HEK293 (cell line): Measurements from ENCODE around the gene HMCN1.

ENCODE experiments used
- CTCF ChIA-PET: fragments of 350-600 bp; formaldehyde crosslinking; extraction: SDS; loops from one replicate; lab custom pipeline; 2021; ENCODE audit warnings: antibody characterized with exemption; lab: Yijun Ruan, JAX
- POLR2A ChIA-PET: fragments of 300-600 bp; formaldehyde crosslinking; extraction: SDS; loops from one replicate; lab custom pipeline; 2020; ENCODE audit warnings: antibody characterized with exemption, inconsistent platforms; lab: Yijun Ruan, JAX
- H3K27ac ChIP-seq: fragments of 200-500 bp; sonication (Bioruptor generic); 2 replicates; pipeline ENCODE4 v1.5.1; 2014; ENCODE audit warnings: low read depth, low read length, control low read depth, inconsistent platforms; ENCODE audit errors: extremely low read depth
- H3K36me3 ChIP-seq, 2 experiments: fragments of 200-500 bp in 1 of 2; sonication (Bioruptor generic) in 1 of 2; 1 replicate in 1 of 2; 2 replicates in 1 of 2; pipeline ENCODE4 v1.5.1; 2014 to 2017; ENCODE audit warnings: inconsistent platforms in 2 of 2, low read length in 2 of 2; ENCODE audit not compliant: control insufficient read depth in 2 of 2, insufficient read depth in 1 of 2
- H3K4me1 ChIP-seq: fragments of 200-500 bp; sonication (Bioruptor generic); 2 replicates; pipeline ENCODE4 v1.5.1; 2014; ENCODE audit warnings: mild to moderate bottlenecking, low read length, inconsistent platforms; ENCODE audit not compliant: control insufficient read depth, insufficient read depth
- H3K4me3 ChIP-seq: 2 replicates; pipeline ENCODE4 v1.5.1; 2011; ENCODE audit warnings: low read depth, mild to moderate bottlenecking, control low read depth, low read length, moderate library complexity
- H3K9me3 ChIP-seq: fragments of 200-500 bp; sonication (Bioruptor generic); 2 replicates; pipeline ENCODE4 v1.5.1; 2014; ENCODE audit warnings: low read depth, low read length, inconsistent platforms; ENCODE audit not compliant: control insufficient read depth, insufficient read depth
- EGR2 ChIP-seq: fragments of 450-650 bp; formaldehyde crosslinking; IDR thresholded peaks from 2 replicates; pipeline ENCODE4 v1.5.1; 2016; ENCODE audit warnings: low read depth, missing biosample characterization, missing genetic modification characterization
- MYNN ChIP-seq: fragments of 450-650 bp; formaldehyde crosslinking; IDR thresholded peaks from 2 replicates; pipeline ENCODE4 v1.5.1; 2016; ENCODE audit warnings: missing biosample characterization, missing genetic modification characterization, borderline replicate concordance
- PRDM1 ChIP-seq: fragments of 450-650 bp; formaldehyde crosslinking; IDR thresholded peaks from 2 replicates; pipeline ENCODE4; 2016; ENCODE audit warnings: missing biosample characterization, missing genetic modification characterization
- SP3 ChIP-seq: fragments of 450-650 bp; formaldehyde crosslinking; IDR thresholded peaks from 2 replicates; pipeline ENCODE4 v1.5.1; 2016; ENCODE audit warnings: missing biosample characterization, missing genetic modification characterization
- TCF7L2 ChIP-seq: IDR thresholded peaks from 2 replicates; pipeline ENCODE4 v1.6.1; 2011; ENCODE audit warnings: low read depth, mild to moderate bottlenecking, inconsistent platforms, low read length, moderate library complexity, borderline replicate concordance
- ZBTB48 ChIP-seq: fragments of 450-650 bp; formaldehyde crosslinking; IDR thresholded peaks from 2 replicates; pipeline ENCODE4 v1.5.1; 2016; ENCODE audit warnings: missing biosample characterization, missing genetic modification characterization
- ZFP3 ChIP-seq: fragments of 450-650 bp; formaldehyde crosslinking; IDR thresholded peaks from 2 replicates; pipeline ENCODE4 v1.5.1; 2016; ENCODE audit warnings: low read depth, missing biosample characterization, missing genetic modification characterization
- ZNF138 ChIP-seq: fragments of 450-650 bp; formaldehyde crosslinking; IDR thresholded peaks from 2 replicates; pipeline ENCODE4 v1.5.1; 2016; ENCODE audit warnings: missing biosample characterization, missing genetic modification characterization, borderline replicate concordance
- ZNF248 ChIP-seq: fragments of 450-650 bp; formaldehyde crosslinking; IDR thresholded peaks from 2 replicates; pipeline ENCODE4 v1.5.1; 2017; ENCODE audit warnings: missing biosample characterization, missing genetic modification characterization
- ZNF311 ChIP-seq: fragments of 450-650 bp; formaldehyde crosslinking; IDR thresholded peaks from 2 replicates; pipeline ENCODE4 v1.5.1; 2017; ENCODE audit warnings: missing biosample characterization, missing genetic modification characterization, borderline replicate concordance
- ZNF394 ChIP-seq: fragments of 450-650 bp; formaldehyde crosslinking; IDR thresholded peaks from 2 replicates; pipeline ENCODE4 v1.5.1; 2016; ENCODE audit warnings: missing biosample characterization, missing genetic modification characterization, mild to moderate bottlenecking, moderate library complexity, borderline replicate concordance
- ZNF404 ChIP-seq: fragments of 450-650 bp; formaldehyde crosslinking; IDR thresholded peaks from 2 replicates; pipeline ENCODE4 v1.5.1; 2017; ENCODE audit warnings: missing biosample characterization, missing genetic modification characterization
- ZNF530 ChIP-seq: fragments of 450-650 bp; formaldehyde crosslinking; IDR thresholded peaks from 2 replicates; pipeline ENCODE4 v1.5.1; 2016; ENCODE audit warnings: low read depth, missing biosample characterization, missing genetic modification characterization
- ZNF548 ChIP-seq: fragments of 450-650 bp; formaldehyde crosslinking; IDR thresholded peaks from 2 replicates; pipeline ENCODE4 v1.5.1; 2016; ENCODE audit warnings: missing biosample characterization, missing genetic modification characterization
- ZNF549 ChIP-seq: fragments of 450-650 bp; IDR thresholded peaks from 2 replicates; pipeline ENCODE4 v1.5.1; 2018; ENCODE audit warnings: missing biosample characterization, missing genetic modification characterization, mild to moderate bottlenecking, inconsistent platforms, moderate library complexity
- ZNF621 ChIP-seq: fragments of 450-650 bp; formaldehyde crosslinking; IDR thresholded peaks from 2 replicates; pipeline ENCODE4 v1.5.1; 2017; ENCODE audit warnings: missing biosample characterization, missing genetic modification characterization
- TF ChIP-seq, protein P1 (sequence below): fragments of 450-650 bp; formaldehyde crosslinking; IDR thresholded peaks from 2 replicates; pipeline ENCODE4 v1.5.1; 2017; ENCODE audit warnings: missing biosample characterization, missing genetic modification characterization
- TF ChIP-seq, protein P2 (sequence below): fragments of 450-650 bp; formaldehyde crosslinking; IDR thresholded peaks from 2 replicates; pipeline ENCODE4 v1.5.1; 2016; ENCODE audit warnings: missing biosample characterization, missing genetic modification characterization, low read depth
- TF ChIP-seq, protein P3 (sequence below): fragments of 450-650 bp; formaldehyde crosslinking; IDR thresholded peaks from 2 replicates; pipeline ENCODE4; 2016; ENCODE audit warnings: missing biosample characterization, missing genetic modification characterization
- TF ChIP-seq, protein P4 (sequence below): fragments of 450-650 bp; formaldehyde crosslinking; IDR thresholded peaks from 2 replicates; pipeline ENCODE4 v1.5.1; 2016; ENCODE audit warnings: missing biosample characterization, missing genetic modification characterization
- TF ChIP-seq, protein P5 (sequence below): fragments of 450-650 bp; formaldehyde crosslinking; IDR thresholded peaks from 2 replicates; pipeline ENCODE4 v1.5.1; 2016; ENCODE audit warnings: missing biosample characterization, missing genetic modification characterization

Gene HMCN1

DNA sequence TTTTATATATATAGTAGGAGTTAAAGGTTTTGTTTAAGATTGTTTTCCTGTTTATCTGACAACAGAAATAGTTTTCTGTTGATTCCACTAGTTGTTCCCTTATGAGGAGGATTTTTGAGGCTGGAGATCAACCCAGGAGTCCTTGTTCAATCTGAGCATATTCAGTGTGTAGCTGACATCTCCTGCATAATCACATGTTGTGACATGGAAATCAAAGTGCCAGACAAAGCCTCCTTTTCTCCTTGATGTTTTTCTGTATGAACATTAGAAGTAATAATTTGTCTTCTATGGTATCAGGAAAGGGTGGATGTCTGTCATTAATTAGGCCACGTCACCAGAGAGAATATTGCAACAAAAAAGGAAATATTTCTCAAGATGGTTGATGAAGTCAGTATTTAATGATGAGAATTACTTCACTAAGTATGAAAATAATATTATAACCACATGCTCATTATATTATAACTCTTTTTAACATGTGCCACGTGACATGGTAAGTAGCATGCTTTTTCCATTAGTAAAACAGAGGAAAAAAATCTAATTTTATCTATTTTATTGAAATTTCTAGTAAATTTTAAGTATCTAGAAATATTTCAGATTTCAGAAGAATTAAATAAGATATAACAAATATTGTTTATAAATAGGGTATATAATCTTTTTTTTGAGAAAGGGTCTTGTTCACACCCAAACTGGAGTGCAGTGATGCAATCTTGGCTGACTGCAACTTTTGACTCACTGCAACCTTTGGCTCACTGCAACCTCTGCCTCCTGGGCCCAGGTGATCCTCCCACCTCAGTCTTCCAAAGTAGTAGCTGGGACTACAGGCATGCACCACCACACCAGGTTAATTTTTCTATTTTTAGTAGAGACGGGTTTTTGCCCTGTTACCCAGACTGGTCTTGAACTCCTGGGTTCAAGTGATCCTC, 223.5 kb downstream of the HMCN1 start:
- H3K27ac ChIP-seq: no peak overlapping the region
- TF ChIP-seq MYNN (tag by site-specific recombination) (no peak), SP3 (tag by site-specific recombination) (no peak), ZNF549 (tag by site-specific recombination) (no peak), ZNF621 (tag by site-specific recombination) (no peak), ZFP3 (tag by site-specific recombination) (no peak), ZNF248 (tag by site-specific recombination) (no peak), ZBTB48 (no peak)
- TF ChIP-seq, protein P1, sequence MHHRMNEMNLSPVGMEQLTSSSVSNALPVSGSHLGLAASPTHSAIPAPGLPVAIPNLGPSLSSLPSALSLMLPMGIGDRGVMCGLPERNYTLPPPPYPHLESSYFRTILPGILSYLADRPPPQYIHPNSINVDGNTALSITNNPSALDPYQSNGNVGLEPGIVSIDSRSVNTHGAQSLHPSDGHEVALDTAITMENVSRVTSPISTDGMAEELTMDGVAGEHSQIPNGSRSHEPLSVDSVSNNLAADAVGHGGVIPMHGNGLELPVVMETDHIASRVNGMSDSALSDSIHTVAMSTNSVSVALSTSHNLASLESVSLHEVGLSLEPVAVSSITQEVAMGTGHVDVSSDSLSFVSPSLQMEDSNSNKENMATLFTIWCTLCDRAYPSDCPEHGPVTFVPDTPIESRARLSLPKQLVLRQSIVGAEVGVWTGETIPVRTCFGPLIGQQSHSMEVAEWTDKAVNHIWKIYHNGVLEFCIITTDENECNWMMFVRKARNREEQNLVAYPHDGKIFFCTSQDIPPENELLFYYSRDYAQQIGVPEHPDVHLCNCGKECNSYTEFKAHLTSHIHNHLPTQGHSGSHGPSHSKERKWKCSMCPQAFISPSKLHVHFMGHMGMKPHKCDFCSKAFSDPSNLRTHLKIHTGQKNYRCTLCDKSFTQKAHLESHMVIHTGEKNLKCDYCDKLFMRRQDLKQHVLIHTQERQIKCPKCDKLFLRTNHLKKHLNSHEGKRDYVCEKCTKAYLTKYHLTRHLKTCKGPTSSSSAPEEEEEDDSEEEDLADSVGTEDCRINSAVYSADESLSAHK (tag by site-specific recombination): no peak
- TF ChIP-seq, all 188 proteins: peak for 0
- Histone ChIP-seq H3K4me3 (no peak overlapping the region), H3K36me3 (no peaks in the 10 kb centered on the region), H3K4me1 (no peaks in the 10 kb centered on the region), H3K9me3 (no peaks in the 10 kb centered on the region)
- POLR2A ChIA-PET: no interaction called here
- CTCF ChIA-PET: no interaction called here

DNA sequence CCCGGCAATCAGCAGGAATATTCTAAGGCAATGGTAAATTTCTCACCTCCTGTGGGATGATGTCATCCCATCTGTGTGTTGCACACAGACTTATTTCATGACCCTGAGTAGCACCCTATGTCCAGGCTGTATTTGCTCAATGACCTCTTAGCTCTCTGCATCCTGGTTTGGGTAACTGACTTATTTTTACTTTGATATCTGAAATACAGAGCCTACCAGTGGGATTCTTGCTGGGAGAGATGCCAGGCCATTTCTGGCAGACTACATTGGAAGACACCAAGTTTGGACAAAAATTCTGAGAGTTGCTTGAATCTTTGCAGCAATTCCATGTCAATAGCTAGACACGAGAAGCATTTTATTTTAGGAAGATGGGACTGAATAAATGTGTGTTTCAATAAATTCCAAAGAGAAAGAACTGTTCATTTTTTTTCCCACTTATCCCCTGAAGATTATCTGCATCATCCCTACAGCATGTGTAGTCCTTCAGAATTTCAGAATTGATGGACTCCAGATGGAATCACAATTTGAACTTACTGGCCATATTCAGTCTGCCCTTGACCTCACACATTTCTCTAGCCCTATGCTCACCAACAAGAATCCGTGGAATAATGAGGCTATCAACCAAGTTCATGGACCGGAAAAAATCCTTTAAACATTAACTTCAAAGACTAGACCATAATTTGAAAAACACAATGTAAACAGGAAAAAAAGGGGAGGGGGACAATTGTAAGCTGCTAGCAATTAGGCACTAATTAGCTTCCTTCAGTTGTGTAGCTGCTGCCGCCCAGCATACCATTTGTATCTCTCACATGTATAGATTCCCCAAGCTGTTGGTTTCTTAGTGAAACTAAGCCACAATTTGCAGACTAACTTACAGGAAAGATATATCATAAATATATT, 226.5 kb downstream of the HMCN1 start:
- Histone ChIP-seq H3K4me1 (no peaks in the 10 kb centered on the region), H3K27ac (no peak overlapping the region), H3K9me3 (no peaks in the 10 kb centered on the region)
- POLR2A ChIA-PET: interaction anchor here (0.6 kb wide), 1 partner anchor 89 kb away, joined by 3 read pairs; no protein-coding TSS in a partner anchor
- TF ChIP-seq EGR2 (no peak), ZNF404 (tag by site-specific recombination) (no peak), ZNF394 (tag by site-specific recombination) (no peak), TCF7L2 (peak; percentile 64; the same call in 1 of the 2 replicates)
- TF ChIP-seq, protein P2, sequence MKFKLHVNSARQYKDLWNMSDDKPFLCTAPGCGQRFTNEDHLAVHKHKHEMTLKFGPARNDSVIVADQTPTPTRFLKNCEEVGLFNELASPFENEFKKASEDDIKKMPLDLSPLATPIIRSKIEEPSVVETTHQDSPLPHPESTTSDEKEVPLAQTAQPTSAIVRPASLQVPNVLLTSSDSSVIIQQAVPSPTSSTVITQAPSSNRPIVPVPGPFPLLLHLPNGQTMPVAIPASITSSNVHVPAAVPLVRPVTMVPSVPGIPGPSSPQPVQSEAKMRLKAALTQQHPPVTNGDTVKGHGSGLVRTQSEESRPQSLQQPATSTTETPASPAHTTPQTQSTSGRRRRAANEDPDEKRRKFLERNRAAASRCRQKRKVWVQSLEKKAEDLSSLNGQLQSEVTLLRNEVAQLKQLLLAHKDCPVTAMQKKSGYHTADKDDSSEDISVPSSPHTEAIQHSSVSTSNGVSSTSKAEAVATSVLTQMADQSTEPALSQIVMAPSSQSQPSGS (tag by site-specific recombination): peak; percentile 44; the same call in 1 of the 2 replicates
- TF ChIP-seq, all 188 proteins: peak for 2
- Histone ChIP-seq H3K4me3 (no peak overlapping the region), H3K36me3 (no peaks in the 10 kb centered on the region)
- CTCF ChIA-PET: no interaction called here

DNA sequence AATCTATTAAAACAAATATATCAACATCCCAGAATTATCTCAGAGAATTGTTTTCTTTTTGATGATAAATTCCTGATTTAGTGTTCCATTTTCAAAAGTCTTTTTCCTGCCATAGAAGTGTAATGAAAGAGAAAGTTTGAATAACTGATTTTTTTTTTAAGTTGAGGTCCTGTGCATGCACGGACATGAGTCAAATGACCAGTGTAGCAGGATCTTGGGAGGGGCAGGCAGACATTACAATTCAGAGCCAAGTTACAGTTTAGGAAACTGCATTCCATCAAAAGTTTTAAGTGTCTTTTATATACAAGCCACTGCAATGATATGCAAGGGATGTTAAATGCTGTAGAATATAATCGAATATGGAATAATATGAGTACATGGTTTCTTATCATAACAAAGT, 227.5 kb downstream of the HMCN1 start:
- no peaks in the 10 kb centered on the region for H3K9me3 ChIP-seq
- no peaks in the 10 kb centered on the region for H3K4me1 ChIP-seq
- H3K27ac ChIP-seq: no peak overlapping the region
- H3K4me3 ChIP-seq: no peak overlapping the region
- no peaks in the 10 kb centered on the region for H3K36me3 ChIP-seq
- CTCF ChIA-PET: no interaction called here
- POLR2A ChIA-PET: no interaction called here
- TF ChIP-seq, protein P3, sequence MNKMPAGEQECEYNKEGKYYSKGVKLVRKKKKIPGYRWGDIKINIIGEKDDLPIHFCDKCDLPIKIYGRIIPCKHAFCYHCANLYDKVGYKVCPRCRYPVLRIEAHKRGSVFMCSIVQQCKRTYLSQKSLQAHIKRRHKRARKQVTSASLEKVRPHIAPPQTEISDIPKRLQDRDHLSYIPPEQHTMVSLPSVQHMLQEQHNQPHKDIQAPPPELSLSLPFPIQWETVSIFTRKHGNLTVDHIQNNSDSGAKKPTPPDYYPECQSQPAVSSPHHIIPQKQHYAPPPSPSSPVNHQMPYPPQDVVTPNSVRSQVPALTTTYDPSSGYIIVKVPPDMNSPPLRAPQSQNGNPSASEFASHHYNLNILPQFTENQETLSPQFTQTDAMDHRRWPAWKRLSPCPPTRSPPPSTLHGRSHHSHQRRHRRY: no peak
- TF ChIP-seq ZNF530 (tag by site-specific recombination) (no peak), PRDM1 (tag by site-specific recombination) (no peak), ZNF311 (no peak), ZNF548 (tag by site-specific recombination) (no peak), ZFP3 (tag by site-specific recombination) (no peak), ZNF138 (tag by site-specific recombination) (no peak)
- TF ChIP-seq, protein P4, sequence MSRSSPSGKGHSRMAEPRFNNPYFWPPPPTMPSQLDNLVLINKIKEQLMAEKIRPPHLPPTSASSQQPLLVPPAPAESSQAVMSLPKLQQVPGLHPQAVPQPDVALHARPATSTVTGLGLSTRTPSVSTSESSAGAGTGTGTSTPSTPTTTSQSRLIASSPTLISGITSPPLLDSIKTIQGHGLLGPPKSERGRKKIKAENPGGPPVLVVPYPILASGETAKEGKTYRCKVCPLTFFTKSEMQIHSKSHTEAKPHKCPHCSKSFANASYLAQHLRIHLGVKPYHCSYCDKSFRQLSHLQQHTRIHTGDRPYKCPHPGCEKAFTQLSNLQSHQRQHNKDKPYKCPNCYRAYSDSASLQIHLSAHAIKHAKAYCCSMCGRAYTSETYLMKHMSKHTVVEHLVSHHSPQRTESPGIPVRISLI: no peak
- TF ChIP-seq, protein P5, sequence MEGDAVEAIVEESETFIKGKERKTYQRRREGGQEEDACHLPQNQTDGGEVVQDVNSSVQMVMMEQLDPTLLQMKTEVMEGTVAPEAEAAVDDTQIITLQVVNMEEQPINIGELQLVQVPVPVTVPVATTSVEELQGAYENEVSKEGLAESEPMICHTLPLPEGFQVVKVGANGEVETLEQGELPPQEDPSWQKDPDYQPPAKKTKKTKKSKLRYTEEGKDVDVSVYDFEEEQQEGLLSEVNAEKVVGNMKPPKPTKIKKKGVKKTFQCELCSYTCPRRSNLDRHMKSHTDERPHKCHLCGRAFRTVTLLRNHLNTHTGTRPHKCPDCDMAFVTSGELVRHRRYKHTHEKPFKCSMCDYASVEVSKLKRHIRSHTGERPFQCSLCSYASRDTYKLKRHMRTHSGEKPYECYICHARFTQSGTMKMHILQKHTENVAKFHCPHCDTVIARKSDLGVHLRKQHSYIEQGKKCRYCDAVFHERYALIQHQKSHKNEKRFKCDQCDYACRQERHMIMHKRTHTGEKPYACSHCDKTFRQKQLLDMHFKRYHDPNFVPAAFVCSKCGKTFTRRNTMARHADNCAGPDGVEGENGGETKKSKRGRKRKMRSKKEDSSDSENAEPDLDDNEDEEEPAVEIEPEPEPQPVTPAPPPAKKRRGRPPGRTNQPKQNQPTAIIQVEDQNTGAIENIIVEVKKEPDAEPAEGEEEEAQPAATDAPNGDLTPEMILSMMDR (tag by site-specific recombination): no peak
